Astrocyte (in vitro differentiated cells and primary cell): ENCODE data around the gene NPEPL1. TPM values are rescaled to one million over a fixed set of nuclear protein-coding genes. Genes with fewer than 3 reads are reported as not detected.

Experiments
- DNase-seq: peaks from one replicate; pipeline ENCODE4 v3.0.0-alpha.2; 2010; ENCODE audit warnings: low read depth
- FAIRE-seq: peaks from 2 replicates; lab custom pipeline; 2011; peaks lifted over from hg19 to GRCh38; lab: Jason Lieb, UNC
- H2AFZ ChIP-seq: 2 replicates; pipeline ENCODE4 v1.6.0; 2012; ENCODE audit warnings: low read depth, low read length, inconsistent platforms
- H3K27ac ChIP-seq: 2 replicates; pipeline ENCODE4 v1.5.1; 2011; ENCODE audit warnings: low read depth, low read length, inconsistent platforms
- H3K27me3 ChIP-seq: 2 replicates; pipeline ENCODE4 v1.6.0; 2011; ENCODE audit warnings: low read length, inconsistent platforms; ENCODE audit not compliant: insufficient read depth
- H3K36me3 ChIP-seq: 2 replicates; pipeline ENCODE4 v1.5.1; 2011; ENCODE audit warnings: low read length, inconsistent platforms; ENCODE audit not compliant: insufficient read depth
- H3K4me1 ChIP-seq: 2 replicates; pipeline ENCODE4 v1.5.1; 2011; ENCODE audit warnings: low read length, inconsistent platforms; ENCODE audit not compliant: insufficient read depth
- H3K4me2 ChIP-seq: 2 replicates; pipeline ENCODE4 v1.6.0; 2012; ENCODE audit warnings: low read length, inconsistent platforms
- H3K4me3 ChIP-seq: 2 replicates; pipeline ENCODE4 v1.5.1; 2011; ENCODE audit warnings: low read depth, mild to moderate bottlenecking, low read length, inconsistent platforms; ENCODE audit not compliant: insufficient read depth
- H3K79me2 ChIP-seq: 2 replicates; pipeline ENCODE4 v1.6.0; 2012; ENCODE audit warnings: mild to moderate bottlenecking, low read length, inconsistent platforms; ENCODE audit not compliant: insufficient read depth
- H3K9ac ChIP-seq: 2 replicates; pipeline ENCODE4 v1.6.0; 2012; ENCODE audit warnings: mild to moderate bottlenecking, low read length, inconsistent platforms
- H3K9me3 ChIP-seq: 2 replicates; pipeline ENCODE4 v1.5.1; 2012; ENCODE audit warnings: low read depth, mild to moderate bottlenecking, low read length, inconsistent platforms; ENCODE audit not compliant: insufficient read depth
- H4K20me1 ChIP-seq: 2 replicates; pipeline ENCODE4 v1.6.0; 2012; ENCODE audit warnings: low read length, inconsistent platforms; ENCODE audit not compliant: insufficient read depth
- H3K27ac Mint-ChIP-seq: one replicate; pipeline ENCODE4 v1.8.0; 2021; ENCODE audit warnings: mild to moderate bottlenecking, mixed read lengths; ENCODE audit not compliant: unreplicated experiment
- H3K27me3 Mint-ChIP-seq: one replicate; pipeline ENCODE4 v1.8.0; 2021; ENCODE audit warnings: low read depth, mixed read lengths; ENCODE audit not compliant: unreplicated experiment
- H3K36me3 Mint-ChIP-seq: one replicate; pipeline ENCODE4 v1.8.0; 2021; ENCODE audit warnings: low read depth, mixed read lengths; ENCODE audit not compliant: unreplicated experiment
- H3K4me1 Mint-ChIP-seq: one replicate; pipeline ENCODE4 v1.8.0; 2021; ENCODE audit warnings: low read depth, mixed read lengths; ENCODE audit not compliant: unreplicated experiment
- H3K4me3 Mint-ChIP-seq: one replicate; pipeline ENCODE4 v1.8.0; 2021; ENCODE audit warnings: mild to moderate bottlenecking, moderate library complexity, mixed read lengths; ENCODE audit not compliant: unreplicated experiment
- H3K9me3 Mint-ChIP-seq: one replicate; pipeline ENCODE4 v1.8.0; 2021; ENCODE audit warnings: mild to moderate bottlenecking, mixed read lengths; ENCODE audit not compliant: unreplicated experiment
- CTCF ChIP-seq: IDR thresholded peaks from 2 replicates; pipeline ENCODE4 v1.5.1; 2011; ENCODE audit warnings: low read depth, mild to moderate bottlenecking, inconsistent platforms, low read length, moderate library complexity; ENCODE audit not compliant: insufficient read depth
- EZH2 ChIP-seq: IDR thresholded peaks from 2 replicates; pipeline ENCODE4 v1.6.1; 2012; ENCODE audit warnings: mild to moderate bottlenecking, low read length, inconsistent platforms; ENCODE audit not compliant: insufficient read depth
- total RNA-seq: library from RNA; stranded (reverse); gene quantifications from 2 replicates; pipeline ENCODE4 v1.2.1, GENCODE V29; 2021

The NPEPL1 gene
- total RNA-seq, 1 donor from 2014 or later, result 27.1 TPM

GRCh38 chr20:58659841-58660240 lies 32.8 kb upstream of the NPEPL1 start:
- Histone ChIP-seq H3K9me3 (no peaks in the 10 kb centered on the region), H3K4me2 (no peak overlapping the region), H3K4me1 (peaks cover 6% of the 10 kb centered on the region), H3K79me2 (peaks cover 99% of the 10 kb centered on the region), H3K9ac (no peak overlapping the region), H3K4me3 (no peak overlapping the region), H2AFZ (no peak overlapping the region), H3K27me3 (no peaks in the 10 kb centered on the region), H4K20me1 (peaks cover 42% of the 10 kb centered on the region), H3K27ac (no peak overlapping the region), H3K36me3 (peaks cover 3% of the 10 kb centered on the region)
- Mint-ChIP-seq H3K36me3 (peaks cover 12% of the 10 kb centered on the region), H3K27me3 (no peaks in the 10 kb centered on the region), H3K9me3 (no peaks in the 10 kb centered on the region), H3K4me1 (peaks cover 30% of the 10 kb centered on the region), H3K27ac (no peak overlapping the region), H3K4me3 (no peak overlapping the region)
- no peak for FAIRE-seq
- DNase-seq, result no peak
- TF ChIP-seq CTCF, result no peak
- no peak for TF ChIP-seq EZH2

- H3K9me3 ChIP-seq, result no peaks in the 10 kb centered on the region
- no peak for DNase-seq
- H3K9me3 Mint-ChIP-seq, result no peaks in the 10 kb centered on the region
- no peak overlapping the region for H3K27ac Mint-ChIP-seq
- peaks cover 25% of the 10 kb centered on the region for H3K4me1 Mint-ChIP-seq
- no peak overlapping the region for H3K4me3 Mint-ChIP-seq
- TF ChIP-seq EZH2, result no peak
- TF ChIP-seq CTCF, result no peak
- H3K4me2 ChIP-seq, result no peak overlapping the region
- peaks cover 3% of the 10 kb centered on the region for H3K36me3 ChIP-seq
- H3K9ac ChIP-seq, result no peak overlapping the region
- H3K79me2 ChIP-seq, result peaks cover 99% of the 10 kb centered on the region
- H3K27me3 ChIP-seq, result no peaks in the 10 kb centered on the region
- peaks cover 44% of the 10 kb centered on the region for H4K20me1 ChIP-seq
- no peak overlapping the region for H3K4me3 ChIP-seq
- peaks cover 3% of the 10 kb centered on the region for H3K4me1 ChIP-seq
- no peak overlapping the region for H2AFZ ChIP-seq
- peaks cover 12% of the 10 kb centered on the region for H3K36me3 Mint-ChIP-seq
- no peak for FAIRE-seq
- no peaks in the 10 kb centered on the region for H3K27me3 Mint-ChIP-seq
- H3K27ac ChIP-seq, result no peak overlapping the region
Measured at GRCh38 chr20:58660855-58661597, 31.6 kb upstream of the NPEPL1 start.
